ENCODE data around the gene IQCE.

DNA sequence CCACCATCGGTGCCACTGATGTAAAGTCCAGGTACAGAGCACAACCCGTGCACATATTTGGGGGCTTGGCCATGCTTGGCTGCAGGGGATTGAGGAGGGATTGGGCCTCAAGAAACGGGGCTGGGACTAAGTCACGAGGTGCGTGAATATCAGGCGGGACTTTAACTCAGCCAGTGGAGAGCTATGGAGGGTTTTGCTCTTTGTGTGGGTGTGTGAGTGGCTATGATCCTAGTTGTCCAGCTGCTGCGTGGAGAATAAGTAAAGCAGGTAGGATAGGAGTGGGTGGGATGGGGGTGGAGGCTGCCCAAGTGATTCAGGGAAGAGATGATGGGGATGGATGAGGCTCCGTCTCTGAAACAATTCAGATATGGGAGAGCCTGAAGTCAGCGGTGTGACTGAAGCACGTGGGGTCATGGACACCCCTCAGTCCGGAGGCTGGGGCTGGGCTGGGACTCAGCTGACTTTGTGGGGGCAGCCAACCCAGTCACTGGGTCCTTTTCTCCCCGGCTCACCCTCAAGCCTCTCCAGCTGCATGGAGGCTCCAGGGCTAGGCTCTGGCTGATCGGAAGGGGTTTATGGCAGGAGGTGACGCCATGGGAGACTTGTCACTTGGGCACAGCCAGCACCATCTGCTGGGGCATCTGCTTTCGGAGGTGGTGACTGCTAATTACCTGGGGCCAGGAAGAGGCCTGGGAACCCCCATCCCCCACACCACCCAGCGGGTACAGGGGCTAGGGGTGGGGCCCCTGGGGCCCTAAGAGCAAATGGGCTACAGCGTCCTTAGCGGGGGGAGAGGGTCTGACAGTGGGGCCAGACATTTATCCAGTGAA is 40.9 kb upstream of the IQCE start:
- TF ChIP-seq EZH2 (IDR thresholded peaks at IDR 0.05; ENCODE audit: low read depth): no peak
- TF ChIP-seq, protein P1, sequence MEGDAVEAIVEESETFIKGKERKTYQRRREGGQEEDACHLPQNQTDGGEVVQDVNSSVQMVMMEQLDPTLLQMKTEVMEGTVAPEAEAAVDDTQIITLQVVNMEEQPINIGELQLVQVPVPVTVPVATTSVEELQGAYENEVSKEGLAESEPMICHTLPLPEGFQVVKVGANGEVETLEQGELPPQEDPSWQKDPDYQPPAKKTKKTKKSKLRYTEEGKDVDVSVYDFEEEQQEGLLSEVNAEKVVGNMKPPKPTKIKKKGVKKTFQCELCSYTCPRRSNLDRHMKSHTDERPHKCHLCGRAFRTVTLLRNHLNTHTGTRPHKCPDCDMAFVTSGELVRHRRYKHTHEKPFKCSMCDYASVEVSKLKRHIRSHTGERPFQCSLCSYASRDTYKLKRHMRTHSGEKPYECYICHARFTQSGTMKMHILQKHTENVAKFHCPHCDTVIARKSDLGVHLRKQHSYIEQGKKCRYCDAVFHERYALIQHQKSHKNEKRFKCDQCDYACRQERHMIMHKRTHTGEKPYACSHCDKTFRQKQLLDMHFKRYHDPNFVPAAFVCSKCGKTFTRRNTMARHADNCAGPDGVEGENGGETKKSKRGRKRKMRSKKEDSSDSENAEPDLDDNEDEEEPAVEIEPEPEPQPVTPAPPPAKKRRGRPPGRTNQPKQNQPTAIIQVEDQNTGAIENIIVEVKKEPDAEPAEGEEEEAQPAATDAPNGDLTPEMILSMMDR (conservative IDR thresholded peaks at IDR 0.05): no peak

All from PC-9 (cell line).